ENCODE measurements around the gene ERO1B.

Gene ERO1B

GRCh38 chr1:236173174-236173767, 108.5 kb downstream of the ERO1B start:
- Histone ChIP-seq H3K36me3 (ENCODE audit: control insufficient read depth in 4 of 4, insufficient read depth in 4 of 4, low read length in 3 of 4) (peaks cover 0 to 5% (median 1%) of the 10 kb centered on the region in 4 experiments), H3K9me3 (ENCODE audit: control extremely low read depth in 1 of 5, control insufficient read depth in 4 of 5, insufficient read depth in 2 of 5, low read depth in 1 of 5, low read length in 4 of 5) (no peaks in the 10 kb centered on the region), H3K27ac (ENCODE audit: insufficient read depth in 1 of 2, low read depth in 1 of 2, low read length in 2 of 2, poor library complexity in 1 of 2, severe bottlenecking in 2 of 2) (no peak overlapping the region), H3K4me3 (ENCODE audit: control insufficient read depth in 1 of 7, extremely low read depth in 1 of 7, insufficient read depth in 4 of 7, low read depth in 2 of 7, low read length in 6 of 7) (no peak overlapping the region), H3K27me3 (replicated peaks in 2 of 5; ENCODE audit: control insufficient read depth in 4 of 5, insufficient read depth in 5 of 5, low read length in 4 of 5) (no peaks in the 10 kb centered on the region), H3K4me1 (ENCODE audit: control extremely low read depth in 1 of 4, control insufficient read depth in 4 of 4, insufficient read depth in 4 of 4, low read length in 3 of 4) (no peaks in the 10 kb centered on the region)
- POLR2A ChIA-PET = no interaction called here
- CTCF ChIA-PET = no interaction called here
- no peak for DNase-seq
- 82% methylated on average over 5 of the region's 5 CpGs for WGBS (ENCODE audit: insufficient coverage)

GRCh38 chr1:236172041-236172579, 109.6 kb downstream of the ERO1B start:
- Histone ChIP-seq H3K4me3 (ENCODE audit: control insufficient read depth in 1 of 7, extremely low read depth in 1 of 7, insufficient read depth in 4 of 7, low read depth in 2 of 7, low read length in 6 of 7) (no peak overlapping the region), H3K4me1 (ENCODE audit: control extremely low read depth in 1 of 4, control insufficient read depth in 4 of 4, insufficient read depth in 4 of 4, low read length in 3 of 4) (no peaks in the 10 kb centered on the region), H3K36me3 (ENCODE audit: control insufficient read depth in 4 of 4, insufficient read depth in 4 of 4, low read length in 3 of 4) (peaks cover 0 to 5% (median 1%) of the 10 kb centered on the region in 4 experiments), H3K27ac (ENCODE audit: insufficient read depth in 1 of 2, low read depth in 1 of 2, low read length in 2 of 2, poor library complexity in 1 of 2, severe bottlenecking in 2 of 2) (no peak overlapping the region), H3K9me3 (ENCODE audit: control extremely low read depth in 1 of 5, control insufficient read depth in 4 of 5, insufficient read depth in 2 of 5, low read depth in 1 of 5, low read length in 4 of 5) (no peaks in the 10 kb centered on the region), H3K27me3 (replicated peaks in 2 of 5; ENCODE audit: control insufficient read depth in 4 of 5, insufficient read depth in 5 of 5, low read length in 4 of 5) (no peaks in the 10 kb centered on the region)
- ChIA-PET POLR2A (no interaction called here), CTCF (no interaction called here)
- no peak for DNase-seq

GRCh38 chr1:236168716-236169429, 112.9 kb downstream of the ERO1B start:
- no peak for DNase-seq

GRCh38 chr1:236167578-236167977, 114.2 kb downstream of the ERO1B start:
- DNase-seq = no peak
- Histone ChIP-seq H3K4me1 (ENCODE audit: control extremely low read depth in 1 of 4, control insufficient read depth in 4 of 4, insufficient read depth in 4 of 4, low read length in 3 of 4) (no peaks in the 10 kb centered on the region), H3K9me3 (ENCODE audit: control extremely low read depth in 1 of 5, control insufficient read depth in 4 of 5, insufficient read depth in 2 of 5, low read depth in 1 of 5, low read length in 4 of 5) (peaks cover 0 to 2% (median 0%) of the 10 kb centered on the region in 5 experiments), H3K36me3 (ENCODE audit: control insufficient read depth in 4 of 4, insufficient read depth in 4 of 4, low read length in 3 of 4) (peaks cover 0 to 10% (median 0%) of the 10 kb centered on the region in 4 experiments), H3K4me3 (ENCODE audit: control insufficient read depth in 1 of 7, extremely low read depth in 1 of 7, insufficient read depth in 4 of 7, low read depth in 2 of 7, low read length in 6 of 7) (no peak overlapping the region), H3K27me3 (replicated peaks in 2 of 5; ENCODE audit: control insufficient read depth in 4 of 5, insufficient read depth in 5 of 5, low read length in 4 of 5) (no peaks in the 10 kb centered on the region), H3K27ac (ENCODE audit: insufficient read depth in 1 of 2, low read depth in 1 of 2, low read length in 2 of 2, poor library complexity in 1 of 2, severe bottlenecking in 2 of 2) (no peak overlapping the region)
- ChIA-PET POLR2A (interaction anchor here (0.5 kb wide), 1 partner anchor 314 kb away, joined by 3 read pairs; no protein-coding TSS in a partner anchor), CTCF (no interaction called here)
- WGBS (ENCODE audit: insufficient coverage) = 96% methylated on average over 4 of the region's 4 CpGs

More at GRCh38 chr1:236168716-236169429, 112.9 kb downstream of the ERO1B start:
- no peaks in the 10 kb centered on the region for H3K27me3 ChIP-seq (replicated peaks in 2 of 5; ENCODE audit: control insufficient read depth in 4 of 5, insufficient read depth in 5 of 5, low read length in 4 of 5)
- H3K36me3 ChIP-seq (ENCODE audit: control insufficient read depth in 4 of 4, insufficient read depth in 4 of 4, low read length in 3 of 4) = peaks cover 0 to 8% (median 0%) of the 10 kb centered on the region in 4 experiments
- H3K4me1 ChIP-seq (ENCODE audit: control extremely low read depth in 1 of 4, control insufficient read depth in 4 of 4, insufficient read depth in 4 of 4, low read length in 3 of 4) = no peaks in the 10 kb centered on the region
- ChIA-PET POLR2A (no interaction called here), CTCF (interaction anchor here (0.9 kb wide), 1 partner anchor 11 kb away, joined by 3 read pairs; no protein-coding TSS in a partner anchor)
- WGBS (ENCODE audit: insufficient coverage) = 98% methylated on average over 8 of the region's 10 CpGs
- H3K9me3 ChIP-seq (ENCODE audit: control extremely low read depth in 1 of 5, control insufficient read depth in 4 of 5, insufficient read depth in 2 of 5, low read depth in 1 of 5, low read length in 4 of 5) = no peaks in the 10 kb centered on the region
- no peak overlapping the region for H3K27ac ChIP-seq (ENCODE audit: insufficient read depth in 1 of 2, low read depth in 1 of 2, low read length in 2 of 2, poor library complexity in 1 of 2, severe bottlenecking in 2 of 2)
- no peak overlapping the region for H3K4me3 ChIP-seq (ENCODE audit: control insufficient read depth in 1 of 7, extremely low read depth in 1 of 7, insufficient read depth in 4 of 7, low read depth in 2 of 7, low read length in 6 of 7)

- ChIA-PET CTCF (no interaction called here), POLR2A (interaction anchor here (0.5 kb wide), 1 partner anchor 315 kb away, joined by 3 read pairs; no protein-coding TSS in a partner anchor)
- Histone ChIP-seq H3K36me3 (ENCODE audit: control insufficient read depth in 4 of 4, insufficient read depth in 4 of 4, low read length in 3 of 4) (peaks cover 0 to 10% (median 0%) of the 10 kb centered on the region in 4 experiments), H3K4me1 (ENCODE audit: control extremely low read depth in 1 of 4, control insufficient read depth in 4 of 4, insufficient read depth in 4 of 4, low read length in 3 of 4) (no peaks in the 10 kb centered on the region), H3K27me3 (replicated peaks in 2 of 5; ENCODE audit: control insufficient read depth in 4 of 5, insufficient read depth in 5 of 5, low read length in 4 of 5) (no peaks in the 10 kb centered on the region), H3K9me3 (ENCODE audit: control extremely low read depth in 1 of 5, control insufficient read depth in 4 of 5, insufficient read depth in 2 of 5, low read depth in 1 of 5, low read length in 4 of 5) (peaks cover 0 to 4% (median 2%) of the 10 kb centered on the region in 5 experiments), H3K27ac (ENCODE audit: insufficient read depth in 1 of 2, low read depth in 1 of 2, low read length in 2 of 2, poor library complexity in 1 of 2, severe bottlenecking in 2 of 2) (no peak overlapping the region), H3K4me3 (ENCODE audit: control insufficient read depth in 1 of 7, extremely low read depth in 1 of 7, insufficient read depth in 4 of 7, low read depth in 2 of 7, low read length in 6 of 7) (no peak overlapping the region)
- DNase-seq = no peak
- WGBS (ENCODE audit: insufficient coverage) = 100% methylated on average over 6 of the region's 7 CpGs
Observed at GRCh38 chr1:236167154-236167553, 114.6 kb downstream of the ERO1B start.

- POLR2A ChIA-PET = no interaction called here
- no peaks in the 10 kb centered on the region for H3K4me1 ChIP-seq (ENCODE audit: control extremely low read depth in 1 of 4, control insufficient read depth in 4 of 4, insufficient read depth in 4 of 4, low read length in 3 of 4)
- no peak overlapping the region for H3K27ac ChIP-seq (ENCODE audit: insufficient read depth in 1 of 2, low read depth in 1 of 2, low read length in 2 of 2, poor library complexity in 1 of 2, severe bottlenecking in 2 of 2)
- no peak overlapping the region for H3K4me3 ChIP-seq (ENCODE audit: control insufficient read depth in 1 of 7, extremely low read depth in 1 of 7, insufficient read depth in 4 of 7, low read depth in 2 of 7, low read length in 6 of 7)
- CTCF ChIA-PET = no interaction called here
- no peaks in the 10 kb centered on the region for H3K27me3 ChIP-seq (replicated peaks in 2 of 5; ENCODE audit: control insufficient read depth in 4 of 5, insufficient read depth in 5 of 5, low read length in 4 of 5)
- whole genome bisulfite sequencing (ENCODE audit: insufficient coverage) = 100% methylated on average over 3 of the region's 6 CpGs
- DNase-seq = no peak
- peaks cover 0 to 14% (median 0%) of the 10 kb centered on the region in 4 experiments for H3K36me3 ChIP-seq (ENCODE audit: control insufficient read depth in 4 of 4, insufficient read depth in 4 of 4, low read length in 3 of 4)
- H3K9me3 ChIP-seq (ENCODE audit: control extremely low read depth in 1 of 5, control insufficient read depth in 4 of 5, insufficient read depth in 2 of 5, low read depth in 1 of 5, low read length in 4 of 5) = peaks cover 0 to 14% (median 9%) of the 10 kb centered on the region in 5 experiments
Observed at GRCh38 chr1:236166041-236166440, 115.7 kb downstream of the ERO1B start.

Measured in common myeloid progenitor, CD34-positive (primary cell).